GM18907 (cell line): ENCODE measurements around the gene KCTD17.

Experiments used
- ATAC-seq: cut with Tn5 transposase; IDR thresholded peaks from one replicate; pipeline ENCODE4 v1.9.1; 2021; ENCODE audit warnings: mild to moderate bottlenecking, moderate library complexity; ENCODE audit not compliant: unreplicated experiment

KCTD17 gene

DNA sequence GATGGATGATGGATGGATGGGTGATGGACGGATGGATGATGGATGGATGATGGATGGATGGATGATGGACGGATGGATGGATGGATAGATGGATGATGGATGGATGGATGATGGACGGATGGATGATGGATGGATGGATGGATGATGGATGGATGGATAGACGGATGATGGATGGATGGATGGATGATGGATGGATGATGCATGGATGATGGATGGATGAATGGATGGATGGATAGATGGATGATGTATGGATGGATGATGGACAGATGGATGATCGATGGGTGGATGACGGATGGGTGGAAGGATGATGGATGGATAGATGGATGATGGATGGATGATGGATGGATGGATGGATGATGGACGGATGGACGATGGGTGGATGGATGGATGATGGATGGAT is 21.1 kb downstream of the KCTD17 start:
- ATAC-seq = no peak

DNA sequence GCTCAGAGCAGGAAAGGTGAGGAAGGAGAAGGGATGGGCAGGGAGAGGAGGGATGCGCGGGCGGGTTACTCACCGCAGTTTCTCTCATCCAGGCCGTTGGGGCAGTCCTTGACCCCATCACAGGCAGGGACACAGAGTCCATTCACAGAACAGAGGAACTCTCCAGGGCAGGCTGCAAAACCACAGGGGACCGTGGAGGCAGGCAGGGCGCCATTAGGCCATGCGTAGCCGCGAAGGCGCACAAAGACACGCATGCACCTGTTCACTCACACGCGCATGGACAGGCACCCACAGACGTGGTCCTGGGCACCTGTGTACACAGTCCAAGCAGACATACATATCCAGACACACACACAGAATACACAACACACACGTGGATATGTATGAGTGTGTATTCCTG is 23.0 kb downstream of the KCTD17 start:
- no peak for ATAC-seq

DNA sequence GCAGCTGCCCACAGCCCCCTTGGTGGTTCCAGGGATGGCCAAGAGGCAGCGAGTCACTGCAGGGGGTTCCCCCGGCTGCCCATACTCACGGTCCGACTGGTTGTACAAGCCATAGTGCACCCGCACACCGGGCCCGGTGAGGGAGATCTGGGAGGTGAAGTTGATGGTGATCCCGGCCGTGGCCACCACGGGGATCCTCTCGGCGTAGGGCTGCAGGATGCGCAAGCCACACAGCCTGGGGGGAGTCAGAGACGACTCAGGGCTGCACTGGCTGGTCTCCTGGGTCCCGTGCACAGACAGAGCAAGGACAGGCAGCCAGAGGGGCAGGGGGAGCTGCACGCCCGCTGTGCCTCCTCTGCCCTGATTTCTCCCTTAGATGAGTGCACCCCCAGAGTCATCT is 23.5 kb downstream of the KCTD17 start:
- no peak for ATAC-seq

DNA sequence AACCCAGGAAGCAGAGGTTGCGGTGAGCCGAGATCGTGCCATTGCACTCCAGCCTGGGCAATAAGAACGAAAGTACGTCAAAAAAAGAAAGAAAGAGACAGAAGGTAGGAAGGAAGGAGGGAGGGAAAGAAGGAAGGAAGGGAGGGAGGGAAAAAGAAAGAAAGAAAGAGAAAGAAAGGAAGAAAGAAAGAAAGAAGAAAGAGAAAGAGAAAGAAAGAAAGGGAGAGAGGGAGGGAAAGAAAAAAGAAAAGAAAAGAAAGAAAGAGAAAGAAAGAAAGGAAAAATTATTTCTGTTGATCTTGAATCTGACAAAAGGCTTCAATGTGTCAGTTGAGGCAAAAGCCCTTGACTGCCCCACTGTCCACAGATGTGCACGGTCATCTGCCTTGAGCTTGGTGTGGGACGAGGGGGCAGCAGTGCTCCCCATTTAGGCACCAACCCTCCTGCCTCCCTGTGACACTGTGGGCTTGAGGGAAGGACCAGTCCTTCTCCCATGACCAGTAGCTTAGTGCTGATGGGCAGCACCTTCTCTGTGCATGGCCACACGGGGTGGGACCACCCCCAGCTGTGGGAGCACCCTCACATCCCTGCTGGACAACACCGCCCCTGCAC is 24.4 kb downstream of the KCTD17 start:
- ATAC-seq = no peak

DNA sequence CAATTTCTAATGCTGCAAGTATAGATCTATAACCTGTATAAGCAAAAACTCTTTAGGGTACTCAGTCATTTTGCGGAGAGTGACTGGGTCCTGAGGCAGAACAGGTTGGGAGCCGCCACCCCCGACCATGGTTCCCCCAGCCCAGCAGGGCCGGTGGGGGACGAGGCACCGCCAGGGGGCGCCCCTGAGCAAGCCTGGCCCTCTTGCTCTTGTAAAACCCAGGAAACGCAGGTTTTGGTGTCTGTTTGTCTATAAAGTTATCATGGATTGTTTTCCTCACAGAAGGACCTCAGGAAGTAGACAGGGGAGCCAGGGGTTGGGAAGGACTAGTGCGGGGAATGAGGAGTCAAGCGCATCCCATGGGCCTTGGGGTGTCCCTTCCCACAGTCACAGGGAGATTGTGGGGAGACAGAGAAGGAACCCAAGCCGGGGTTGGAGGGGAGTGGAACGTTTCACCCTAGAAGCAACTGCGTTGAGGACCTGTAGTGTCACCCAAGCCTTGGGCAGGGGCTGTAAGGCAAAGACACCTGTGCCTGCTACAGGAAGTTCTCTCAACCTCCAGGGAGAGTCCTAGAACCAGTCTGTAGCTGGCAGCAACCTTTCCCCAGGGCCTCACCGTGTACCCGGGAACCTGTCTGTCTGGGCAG is 26.4 kb downstream of the KCTD17 start:
- ATAC-seq = no peak

DNA sequence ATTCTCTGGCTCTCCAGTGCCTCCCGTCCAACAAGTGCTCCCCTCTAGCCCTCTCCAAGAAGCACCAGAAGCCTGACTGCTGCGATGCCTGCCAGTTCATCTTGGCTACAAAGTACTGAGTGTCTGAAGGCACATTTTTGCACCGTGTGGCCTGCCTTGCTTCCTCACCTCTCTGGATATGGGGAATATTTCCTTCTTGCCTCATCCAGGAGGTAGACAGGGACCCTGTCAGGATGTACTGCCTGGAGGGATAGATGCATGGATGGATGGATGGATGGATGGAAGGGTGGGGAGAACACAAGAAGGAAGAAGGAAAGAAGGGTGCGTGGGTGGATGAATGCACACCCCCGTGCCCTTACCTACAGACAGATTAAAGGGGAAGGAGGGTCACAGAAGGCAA is 27.6 kb downstream of the KCTD17 start:
- ATAC-seq = no peak

DNA sequence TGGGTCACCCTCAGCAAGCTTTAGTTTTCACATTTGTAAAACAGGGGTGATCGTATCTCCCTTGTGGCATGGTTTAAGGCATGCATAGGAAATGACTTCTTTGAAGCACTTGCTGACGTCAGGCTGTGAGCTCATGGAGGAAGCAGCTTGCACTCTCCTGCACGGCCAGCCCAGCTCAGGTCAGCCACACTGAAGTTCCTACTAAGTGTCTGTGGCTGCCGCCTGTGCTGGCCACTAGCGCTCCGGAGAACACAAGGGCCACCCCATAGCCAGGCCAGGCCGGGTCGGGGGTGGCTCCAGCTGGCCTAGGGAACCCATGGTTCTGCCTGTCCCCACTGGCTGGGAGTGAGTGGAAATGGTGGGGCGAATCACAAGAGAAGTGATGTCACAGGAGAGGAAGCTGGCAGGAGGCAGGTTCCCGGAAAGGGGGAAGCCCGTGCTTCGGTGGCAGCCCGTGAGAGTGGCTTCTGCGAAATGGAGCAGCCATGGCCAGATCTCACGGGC is 28.2 kb downstream of the KCTD17 start:
- no peak for ATAC-seq

DNA sequence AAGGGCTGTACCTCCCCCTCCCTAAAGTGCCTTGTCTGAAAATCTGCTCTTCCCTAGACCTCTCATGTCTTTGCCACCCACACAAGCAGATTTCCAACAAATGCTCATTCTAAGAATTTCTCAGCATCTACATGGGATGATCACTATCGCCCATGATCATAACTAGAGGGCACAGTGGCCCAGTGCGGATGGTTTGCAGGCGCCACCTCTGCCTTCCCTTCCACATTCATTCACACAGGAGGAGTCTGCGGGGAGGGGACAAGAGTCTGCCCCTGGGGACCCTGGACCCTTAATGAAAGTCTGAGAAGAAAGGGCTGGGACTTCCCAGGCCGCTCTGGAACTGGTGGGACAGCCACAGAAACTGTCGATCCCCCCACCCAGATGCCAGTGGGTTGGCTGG is 28.9 kb downstream of the KCTD17 start:
- no peak for ATAC-seq

DNA sequence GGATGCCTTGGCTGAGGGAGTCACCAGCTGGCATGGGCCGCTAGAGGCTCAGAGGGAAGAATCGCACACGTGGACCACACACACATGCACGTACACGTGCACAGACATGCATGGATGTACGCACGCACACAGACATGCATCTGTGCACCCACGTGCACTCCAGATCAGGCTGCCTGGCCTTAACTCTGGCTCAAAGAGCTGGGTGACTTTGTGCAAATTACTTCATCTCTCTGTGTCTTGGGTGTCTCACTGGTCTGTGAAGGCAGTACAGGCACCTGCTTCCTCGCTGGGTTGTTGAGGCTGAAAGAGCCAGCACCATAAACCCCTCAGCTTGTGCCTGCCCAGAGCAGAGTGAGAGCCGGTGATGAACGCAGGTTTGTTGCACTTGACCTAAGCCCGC is 29.3 kb downstream of the KCTD17 start:
- ATAC-seq = no peak

DNA sequence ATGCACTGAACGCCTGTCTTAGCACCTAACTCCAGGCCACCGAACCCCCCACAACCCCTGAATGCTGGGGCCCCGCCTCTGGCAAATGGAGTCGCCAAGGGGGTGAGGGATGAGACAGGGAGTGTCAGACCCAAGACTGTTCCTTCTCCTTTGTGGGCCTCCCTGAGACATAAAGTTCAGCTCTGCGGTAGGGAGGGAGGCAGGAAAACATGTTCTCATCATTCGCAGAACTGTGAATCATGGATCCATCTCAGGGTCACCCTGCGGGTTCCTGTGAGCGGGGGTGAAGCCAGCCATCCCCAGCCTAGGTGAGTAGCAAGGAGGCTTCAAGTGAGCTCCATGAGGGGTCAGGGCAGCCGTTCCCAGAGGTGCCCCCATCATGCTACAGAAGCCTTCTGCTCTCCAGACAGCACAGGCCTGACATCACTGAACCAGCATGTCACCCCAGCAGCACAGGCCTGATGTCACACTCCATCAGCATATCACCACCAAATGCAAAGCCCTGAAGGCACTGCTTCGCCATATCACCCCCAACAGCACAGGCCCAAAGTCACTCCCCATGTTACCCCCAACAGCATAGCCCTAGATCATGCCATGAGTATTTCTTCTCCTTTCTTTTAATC is 30.8 kb downstream of the KCTD17 start:
- ATAC-seq = no peak

DNA sequence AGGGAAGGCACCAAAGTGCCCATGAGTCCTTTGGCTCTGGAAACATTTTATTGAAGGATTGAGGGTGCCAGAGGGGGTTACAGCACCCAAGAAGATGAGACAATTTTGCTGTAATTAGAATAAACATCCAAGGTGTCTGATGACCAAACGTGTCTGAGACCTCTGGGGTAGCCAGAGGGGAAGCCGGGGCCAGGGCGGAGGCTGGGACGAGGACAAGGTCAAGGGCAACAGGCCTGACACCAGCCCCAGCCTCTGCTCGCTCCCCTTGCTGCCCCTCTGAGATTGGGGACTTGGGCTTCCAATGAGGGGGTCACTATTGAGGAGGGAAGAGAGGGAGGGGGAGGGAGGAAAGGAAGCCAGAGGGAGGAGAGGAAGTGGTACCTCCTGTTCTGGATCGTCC is 32.4 kb downstream of the KCTD17 start:
- no peak for ATAC-seq

DNA sequence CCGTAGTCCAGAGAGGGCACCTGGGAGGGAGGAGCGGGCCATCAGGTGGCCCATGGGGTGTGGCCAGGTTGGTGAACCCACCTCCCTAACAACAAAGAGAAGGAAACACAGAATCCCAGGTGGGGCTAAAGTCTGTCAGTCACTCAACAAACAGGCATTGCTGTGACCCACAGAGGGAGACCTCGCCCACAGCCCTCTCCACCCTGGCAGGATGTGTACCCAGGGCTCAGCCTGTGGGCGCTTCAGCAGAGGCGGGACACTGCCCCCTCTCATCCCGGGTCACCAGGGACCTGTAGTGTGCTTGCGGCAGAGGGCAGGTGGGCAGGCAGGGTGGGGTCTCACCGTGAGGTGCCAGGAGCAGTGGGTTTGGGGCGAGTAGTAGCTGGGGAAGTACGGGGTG is 32.8 kb downstream of the KCTD17 start:
- ATAC-seq = no peak

DNA sequence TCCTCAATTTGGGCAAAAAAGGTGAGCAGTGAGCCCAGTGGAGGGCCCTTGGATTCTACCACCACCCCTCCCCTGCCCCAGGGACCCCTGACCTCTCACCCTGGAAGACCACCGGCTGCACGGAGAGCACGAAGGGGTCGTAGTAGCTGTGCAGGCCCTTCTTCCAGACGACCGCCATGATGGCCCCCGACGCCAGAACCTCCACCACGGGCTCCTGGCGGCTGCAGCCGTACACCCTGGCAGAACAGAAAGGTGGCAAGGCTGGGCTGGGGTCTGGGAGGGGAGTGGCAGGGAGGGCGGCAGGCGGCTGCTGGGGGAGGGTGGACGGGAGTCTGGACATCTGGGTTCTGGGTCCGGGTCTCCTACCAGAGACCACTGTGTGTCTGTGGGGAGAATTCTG is 34.6 kb downstream of the KCTD17 start:
- ATAC-seq = no peak

DNA sequence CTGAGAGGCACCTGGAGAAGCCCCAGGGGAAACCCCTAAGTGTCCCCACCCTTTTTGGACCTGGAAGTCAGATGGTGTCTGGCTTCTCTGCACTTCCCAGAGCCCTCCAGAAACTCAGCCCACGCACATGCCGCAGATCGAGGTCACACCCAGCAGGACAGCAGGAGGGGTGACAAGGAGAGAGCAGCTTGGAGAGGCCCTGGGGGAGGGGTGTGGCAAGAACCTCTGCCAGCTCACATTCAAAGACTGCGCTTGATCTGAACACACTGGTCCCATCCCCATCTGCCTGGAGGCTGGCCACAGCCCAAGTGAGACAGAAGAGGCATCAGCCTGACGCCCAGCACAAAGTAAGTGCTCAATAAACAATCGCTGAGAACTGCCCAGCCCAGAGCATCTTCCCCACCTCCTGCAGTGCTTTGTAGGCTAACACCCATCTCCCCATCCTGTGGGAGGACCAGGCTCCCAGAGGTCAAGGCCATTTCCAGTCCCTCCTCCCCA is 36.6 kb downstream of the KCTD17 start:
- no peak for ATAC-seq

DNA sequence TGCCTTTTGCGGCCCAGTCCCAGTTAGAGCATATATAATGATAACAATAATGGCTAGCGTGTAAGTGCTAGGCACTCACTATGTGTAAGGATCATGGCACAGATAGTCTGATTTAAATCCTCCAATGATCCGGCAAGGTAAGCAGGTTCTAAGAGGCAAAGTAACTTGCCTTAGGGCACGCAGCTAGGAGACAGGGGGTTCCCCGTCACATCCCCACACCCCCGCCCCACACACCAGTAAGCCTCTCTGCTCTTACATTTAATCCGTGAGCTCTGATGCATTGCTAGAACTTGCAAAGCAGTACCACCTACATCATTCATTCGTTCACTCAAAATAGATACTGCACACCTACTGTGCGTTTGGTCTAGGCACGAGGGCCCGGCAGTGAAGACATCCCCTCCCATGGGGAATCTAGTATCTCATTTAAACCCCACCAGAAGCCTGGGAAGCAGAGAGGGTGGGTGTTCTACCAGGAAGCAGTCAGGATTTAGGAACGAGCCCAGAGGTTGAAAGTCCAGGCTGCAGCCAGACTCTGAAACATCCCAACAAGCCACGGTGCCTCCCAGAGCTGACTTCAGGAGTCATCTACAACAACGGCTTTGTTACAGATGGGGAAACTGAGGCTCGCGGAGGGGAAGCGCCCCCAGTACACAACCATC is 37.3 kb downstream of the KCTD17 start:
- ATAC-seq = no peak

DNA sequence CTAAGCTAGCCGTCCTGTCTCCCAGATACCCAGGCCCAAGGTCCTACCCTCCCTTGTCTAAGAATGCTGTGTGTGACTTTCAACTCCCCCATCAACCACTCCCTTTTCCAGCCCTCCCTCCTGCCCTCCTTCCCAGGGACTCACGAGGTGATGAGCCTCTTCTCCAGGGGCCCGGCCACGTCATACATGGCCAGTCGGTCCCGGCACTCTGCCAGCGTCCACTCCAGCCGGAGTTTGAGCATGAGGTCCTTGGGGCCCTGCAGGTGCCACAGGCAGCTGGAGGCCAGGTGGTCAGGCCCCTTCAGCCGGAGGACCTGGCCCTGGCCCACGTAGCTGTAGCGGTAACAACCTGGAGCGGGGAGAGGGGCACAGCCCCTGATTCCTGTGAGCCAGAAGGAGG is 37.9 kb downstream of the KCTD17 start:
- ATAC-seq = no peak

DNA sequence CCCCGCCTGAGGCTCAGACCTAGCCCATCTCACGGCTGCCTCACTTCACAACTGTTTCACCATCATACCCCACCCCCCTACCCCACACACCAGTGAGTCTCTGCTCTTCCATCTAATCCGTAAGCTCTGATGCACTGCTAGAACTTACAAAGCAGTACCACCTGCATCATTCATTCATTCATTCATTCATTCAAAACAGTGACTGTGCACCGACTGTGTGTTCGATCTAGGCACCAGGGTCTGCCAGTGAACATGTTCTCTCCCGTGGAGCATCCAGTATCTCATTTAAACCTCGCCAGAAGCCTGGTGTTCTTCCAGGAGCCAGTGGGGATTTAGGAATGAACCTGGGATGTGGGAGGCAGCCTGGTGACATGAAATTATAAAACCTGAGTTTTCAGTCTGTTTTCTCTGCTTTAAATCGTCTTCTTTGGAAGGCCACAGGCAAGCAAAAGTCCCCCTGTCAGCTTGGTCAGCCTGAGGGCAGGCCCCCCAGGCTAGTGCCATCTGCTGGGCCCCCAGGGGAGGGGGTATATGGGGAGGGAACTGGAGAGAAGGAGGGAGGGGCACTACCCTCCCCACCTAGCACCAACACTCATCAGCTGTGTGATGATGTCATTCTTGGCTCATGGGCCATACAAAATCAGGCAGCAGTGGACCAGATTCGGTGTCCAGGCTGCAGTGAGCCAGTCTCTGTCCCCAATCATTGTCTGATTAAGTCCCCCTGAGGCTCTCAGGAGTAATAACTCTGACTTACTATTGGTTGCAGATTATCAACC is 39.6 kb downstream of the KCTD17 start:
- no peak for ATAC-seq

DNA sequence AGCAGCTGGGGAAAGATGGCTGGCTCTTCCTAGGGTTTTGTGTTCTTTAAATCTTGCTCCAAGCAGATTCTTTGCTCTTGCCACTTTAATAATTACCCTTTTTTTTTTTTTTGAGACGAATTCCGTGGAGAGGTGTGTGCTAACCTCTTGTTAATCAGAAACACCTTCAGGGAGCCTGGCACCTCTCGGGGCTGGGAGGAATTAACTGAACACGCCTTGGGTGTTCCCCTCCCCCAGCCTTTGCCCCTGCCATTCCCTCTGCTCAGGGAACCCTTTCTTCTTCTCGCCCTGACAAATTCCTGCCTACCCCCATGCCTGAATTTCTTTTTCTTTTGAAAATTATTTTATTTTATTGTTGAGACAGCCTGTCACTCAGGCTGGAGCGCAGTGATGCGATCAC is 40.5 kb downstream of the KCTD17 start:
- no peak for ATAC-seq

DNA sequence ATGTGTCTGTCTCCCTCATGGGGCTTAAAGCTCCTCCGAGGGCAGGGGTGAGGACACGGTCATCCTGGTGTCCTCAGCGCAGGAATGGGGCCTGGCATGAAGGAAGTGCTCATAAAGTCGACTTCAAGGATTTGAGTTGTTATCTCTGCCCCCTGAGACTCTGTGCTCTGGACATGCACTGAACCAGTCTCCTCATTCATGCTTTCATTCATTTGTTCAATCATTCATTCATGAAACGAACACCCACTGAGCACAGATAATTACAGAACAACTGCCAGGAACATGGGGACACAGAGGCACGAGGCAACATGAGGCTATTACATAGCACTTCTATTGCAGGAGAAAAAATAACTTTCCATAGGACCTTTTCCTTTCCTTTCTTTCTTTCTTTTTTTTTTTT is 41.5 kb downstream of the KCTD17 start:
- no peak for ATAC-seq

DNA sequence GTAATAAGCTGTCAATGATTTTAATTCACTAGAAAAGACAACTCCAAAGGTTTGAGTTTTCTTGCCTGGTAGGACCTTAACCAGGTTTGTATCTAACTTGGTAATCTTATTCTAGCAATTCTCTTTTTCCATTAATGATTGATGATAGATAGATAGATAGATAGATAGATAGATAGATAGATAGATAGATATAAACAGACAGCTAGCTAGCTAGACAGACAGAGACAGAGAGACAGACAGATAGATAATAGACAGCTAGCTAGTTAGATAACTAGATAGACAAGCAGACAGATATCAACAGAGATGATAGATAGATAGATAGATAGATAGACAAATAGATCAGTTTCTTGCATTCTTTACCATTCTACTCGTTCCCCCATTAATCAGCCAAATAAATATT is 42.7 kb downstream of the KCTD17 start:
- no peak for ATAC-seq

DNA sequence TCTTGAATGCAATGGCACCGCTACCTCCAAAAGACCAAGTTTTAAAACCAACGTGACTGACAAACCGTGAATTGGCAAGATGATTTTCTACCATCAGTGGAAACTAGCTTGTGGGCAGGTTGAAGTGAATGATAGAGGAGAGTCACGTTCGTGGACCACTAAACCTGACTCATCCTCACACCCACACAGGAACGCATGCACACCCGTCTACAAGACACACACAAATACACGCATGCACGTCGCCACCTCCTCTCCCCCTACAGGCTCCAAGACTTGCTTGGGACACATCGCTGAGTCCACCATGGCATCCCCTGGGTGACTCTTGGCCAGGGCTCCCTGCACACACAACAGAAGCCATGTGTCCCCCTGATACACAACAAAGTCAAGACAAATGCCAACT is 43.6 kb downstream of the KCTD17 start:
- ATAC-seq = no peak
